K562 (cell line): Measurements from ENCODE around the gene RXFP1. TPM values are rescaled to one million over a fixed set of nuclear protein-coding genes. Genes with fewer than 3 reads are reported as not detected.

Source experiments
- ATAC-seq: fragments of 200-7000 bp; cut with Tn5 transposase; 3 replicates; pipeline ENCODE4 v1.9.1; 2020; ENCODE audit warnings: moderate library complexity
- BruUV-seq: library from RNA; stranded (reverse); fragments of 400-500 nt; replicated peaks from 2 replicates; lab custom pipeline; 2021; lab: Mats Ljungman, UMichigan
- CTCF ChIA-PET: fragments of 300-600 bp; formaldehyde crosslinking; extraction: SDS; loops from one replicate; lab custom pipeline; 2021; ENCODE audit warnings: low intra/inter-chr PET ratio; lab: Yijun Ruan, JAX
- POLR2A ChIA-PET: fragments of 300-600, 350-650 bp; sonication (Branson Sonifier 250); formaldehyde crosslinking; extraction: SDS; loops from one replicate; lab custom pipeline; 2021; ENCODE audit warnings: antibody characterized with exemption, inconsistent platforms; lab: Yijun Ruan, JAX
- DNase-seq, 4 experiments: peaks; one replicate each; pipeline versions ENCODE4 v3.0.0 to v3.0.0-alpha.2; 2011 to 2018; ENCODE audit warnings: low spot score in 3 of 4, mixed read lengths in 3 of 4; ENCODE audit errors: extremely low read depth in 1 of 4
- FAIRE-seq: peaks from 2 replicates; lab custom pipeline; 2011; peaks lifted over from hg19 to GRCh38; lab: Jason Lieb, UNC
- H2AFZ ChIP-seq: 2 replicates; pipeline ENCODE4 v1.6.0; 2011; ENCODE audit warnings: low read depth, low read length, control low read depth, inconsistent platforms
- H3K27ac ChIP-seq: fragments of 200-600 bp; 3 replicates; pipeline ENCODE4 v1.8.0; 2011; ENCODE audit warnings: low read depth, mild to moderate bottlenecking, control low read depth, inconsistent platforms, low read length, moderate library complexity, mixed read lengths; ENCODE audit errors: extremely low read depth
- H3K27me3 ChIP-seq, 2 experiments: fragments of 300-600 bp in 1 of 2; 2 replicates in 1 of 2; 3 replicates in 1 of 2; pipeline versions ENCODE4 v1.6.0 to v1.8.0; 2011; ENCODE audit warnings: inconsistent platforms in 2 of 2, low read length in 2 of 2, mild to moderate bottlenecking in 1 of 2, mixed read lengths in 1 of 2, moderate library complexity in 1 of 2; ENCODE audit not compliant: control insufficient read depth in 2 of 2, insufficient read depth in 2 of 2
- H3K36me3 ChIP-seq: fragments of 300-600 bp; 3 replicates; pipeline ENCODE4 v1.8.0; 2011; ENCODE audit warnings: mild to moderate bottlenecking, low read length, inconsistent platforms; ENCODE audit not compliant: control insufficient read depth, insufficient read depth
- H3K4me1 ChIP-seq, 2 experiments: fragments of 200-600 bp in 1 of 2; replicated peaks in 1 of 2; 2 replicates in 1 of 2; 3 replicates in 1 of 2; pipeline versions ENCODE4 v1.5.1 to v1.8.0; 2011; ENCODE audit warnings: inconsistent platforms in 2 of 2, low read length in 2 of 2, mild to moderate bottlenecking in 1 of 2, mixed read lengths in 1 of 2, moderate library complexity in 1 of 2; ENCODE audit not compliant: control insufficient read depth in 2 of 2, insufficient read depth in 2 of 2
- H3K4me2 ChIP-seq: 2 replicates; pipeline ENCODE4 v1.6.1; 2011; ENCODE audit warnings: low read length, control low read depth, inconsistent platforms, mixed read lengths; ENCODE audit not compliant: insufficient read depth
- H3K4me3 ChIP-seq: fragments of 200-600 bp; sonication (generic), shearing (Covaris generic); 2 replicates; pipeline ENCODE4 v1.5.1; 2016; ENCODE audit warnings: control low read depth, inconsistent platforms
- H3K79me2 ChIP-seq: fragments of 200-600 bp; 3 replicates; pipeline ENCODE4 v1.8.0; 2011; ENCODE audit warnings: low read length, inconsistent platforms; ENCODE audit not compliant: control insufficient read depth, insufficient read depth
- H3K9ac ChIP-seq, 2 experiments: 2 replicates each; pipeline versions ENCODE4 v1.6.0 to v1.6.1; 2011; ENCODE audit warnings: low read depth in 2 of 2, low read length in 2 of 2, control low read depth in 1 of 2, inconsistent platforms in 1 of 2, mild to moderate bottlenecking in 1 of 2, mixed read lengths in 1 of 2; ENCODE audit not compliant: insufficient read depth in 1 of 2
- H3K9me1 ChIP-seq: one replicate; pipeline ENCODE4 v1.6.0; 2011; ENCODE audit warnings: inconsistent platforms, mild to moderate bottlenecking, low read length, moderate library complexity; ENCODE audit not compliant: control insufficient read depth, insufficient read depth
- H3K9me3 ChIP-seq: replicated peaks from 2 replicates; pipeline ENCODE4 v1.5.1; 2011; ENCODE audit warnings: low read depth, low read length, inconsistent platforms; ENCODE audit not compliant: control insufficient read depth, insufficient read depth
- H4K20me1 ChIP-seq: replicated peaks from 2 replicates; pipeline ENCODE4 v1.6.1; 2011; ENCODE audit warnings: low read length, inconsistent platforms, mixed read lengths; ENCODE audit not compliant: control insufficient read depth, insufficient read depth
- ETV6 ChIP-seq, 3 experiments: fragments of 150-350 bp in 1 of 3; sonication (generic) in 1 of 3; formaldehyde crosslinking in 1 of 3; IDR thresholded peaks; 2 replicates each; pipeline versions ENCODE4 v1.6.1 to v1.8.0; 2014 to 2022; ENCODE audit warnings: borderline replicate concordance in 2 of 3, low read depth in 2 of 3, antibody characterized with exemption in 1 of 3, low read length in 1 of 3, mild to moderate bottlenecking in 1 of 3, missing genetic modification reagents in 1 of 3
- FOXA1 ChIP-seq: fragments of 450-650 bp; IDR thresholded peaks from 2 replicates; pipeline ENCODE4 v1.6.1; 2016; ENCODE audit warnings: mild to moderate bottlenecking, borderline replicate concordance
- MYC ChIP-seq, 2 experiments: fragments of 250-450 bp in 1 of 2; sonication (Bioruptor Pico) in 1 of 2; IDR thresholded peaks; 2 replicates each; pipeline versions ENCODE4 v1.5.1 to v1.6.1; 2012 to 2021; ENCODE audit warnings: low read depth in 2 of 2, borderline replicate concordance in 1 of 2, improper control_type of control experiment in 1 of 2, low read length in 1 of 2, mild to moderate bottlenecking in 1 of 2, moderate library complexity in 1 of 2
- POLR2AphosphoS5 ChIP-seq: IDR thresholded peaks from 2 replicates; pipeline ENCODE4 v1.6.1; 2011; ENCODE audit warnings: mild to moderate bottlenecking, low read depth, low read length, moderate library complexity; ENCODE audit not compliant: control insufficient read depth, insufficient read depth
- PTRF ChIP-seq: fragments of 450-650 bp; IDR thresholded peaks from 2 replicates; pipeline ENCODE4 v1.6.1; 2016; ENCODE audit warnings: mild to moderate bottlenecking, missing genetic modification characterization, missing compliant biosample characterization
- RFX1 ChIP-seq: fragments of 450-650 bp; IDR thresholded peaks from 2 replicates; pipeline ENCODE4 v1.6.1; 2016; ENCODE audit warnings: mild to moderate bottlenecking, moderate library complexity
- WGBS: fragments of 100-300 bp; shearing (Covaris generic); methylation state at CpG from one replicate; pipeline ENCODE4 v1.1.6; 2016; ENCODE audit warnings: low coverage, mixed read lengths; ENCODE audit not compliant: insufficient coverage; ENCODE audit errors: missing lambda C conversion rate; 5-methylcytosine and 5-hydroxymethylcytosine counted together
- in situ Hi-C: fragments of 300-500 bp; cut with MboI; formaldehyde crosslinking; loops from 4 replicates; pipeline ENCODE4 v1.15.0; 2018; ENCODE audit warnings: inconsistent platforms, mixed read lengths
- intact Hi-C: fragments of 100-400 bp; cut with micrococcal nuclease; formaldehyde crosslinking; loops from 2 replicates; pipeline ENCODE4 v1.14.2; 2022
- polyA plus RNA-seq, 8 experiments: library from polyadenylated mRNA; depleted of rRNA in 4 of 8; stranded (reverse) in 5 of 8; unstranded in 3 of 8; fragments of >200 nt; fragmentation: Nextera tagmentation in 2 of 8; fragmentation: Illumina TruSeq in 1 of 8; extraction: Ambion mirVana in 2 of 8; extraction: Trizol in 1 of 8; gene quantifications; 2 replicates each; pipeline versions ENCODE4 v1.2.1 to v1.2.3, GENCODE V29; 2011 to 2014; ENCODE audit warnings: inconsistent platforms in 1 of 8, missing spikeins in 1 of 8
- total RNA-seq, 7 experiments: library from RNA; depleted of rRNA in 6 of 7; stranded (reverse); fragments of >200 nt in 6 of 7; fragmentation: Illumina TruSeq in 2 of 7; extraction: Trizol in 2 of 7; gene quantifications; 2 replicates each; pipeline versions ENCODE4 v1.2.1 to v1.2.3, GENCODE V29; 2011 to 2021; ENCODE audit warnings: low replicate concordance in 1 of 7
- TF ChIP-seq, protein P1 (sequence below): sonication (generic); formaldehyde crosslinking; IDR thresholded peaks from 2 replicates; pipeline ENCODE4 v1.8.1; 2022; ENCODE audit warnings: missing genetic modification reagents
- TF ChIP-seq, protein P2 (sequence below): fragments of 250-450 bp; sonication (Bioruptor Pico); IDR thresholded peaks from 2 replicates; pipeline ENCODE4 v1.9.0; 2021; ENCODE audit warnings: mild to moderate bottlenecking, inconsistent platforms
- TF ChIP-seq, protein P3 (sequence below): fragments of 450-650 bp; formaldehyde crosslinking; IDR thresholded peaks from 2 replicates; pipeline ENCODE4 v1.4.0; 2020; ENCODE audit warnings: mild to moderate bottlenecking, mixed read lengths

Gene RXFP1
- total and polyA plus RNA-seq, 9 of the 15 experiments (the other 6 are each of a cell fraction or from before 2014, with no cell fraction given) = 0.03 to 0.06 (median 0.04) TPM; not detected in 6

DNA sequence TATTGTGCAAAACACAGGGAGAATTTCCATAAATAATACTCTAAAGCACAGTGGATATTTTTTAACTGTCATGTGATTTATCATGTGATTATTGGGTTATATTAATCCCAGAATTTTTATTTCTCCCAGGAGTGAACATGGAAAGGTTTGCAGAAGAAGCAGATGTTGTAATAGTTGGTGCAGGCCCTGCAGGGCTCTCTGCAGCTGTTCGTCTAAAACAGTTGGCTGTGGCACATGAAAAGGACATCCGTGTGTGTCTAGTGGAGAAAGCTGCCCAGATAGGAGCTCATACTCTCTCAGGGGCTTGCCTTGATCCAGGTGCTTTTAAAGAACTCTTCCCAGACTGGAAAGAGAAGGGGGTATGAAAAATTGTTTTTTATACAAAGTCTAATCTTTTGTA lies 160.4 kb downstream of the RXFP1 start:
- H3K9ac ChIP-seq = no peak overlapping the region
- no TSS peak for BruUV-seq
- no peak for ATAC-seq

DNA sequence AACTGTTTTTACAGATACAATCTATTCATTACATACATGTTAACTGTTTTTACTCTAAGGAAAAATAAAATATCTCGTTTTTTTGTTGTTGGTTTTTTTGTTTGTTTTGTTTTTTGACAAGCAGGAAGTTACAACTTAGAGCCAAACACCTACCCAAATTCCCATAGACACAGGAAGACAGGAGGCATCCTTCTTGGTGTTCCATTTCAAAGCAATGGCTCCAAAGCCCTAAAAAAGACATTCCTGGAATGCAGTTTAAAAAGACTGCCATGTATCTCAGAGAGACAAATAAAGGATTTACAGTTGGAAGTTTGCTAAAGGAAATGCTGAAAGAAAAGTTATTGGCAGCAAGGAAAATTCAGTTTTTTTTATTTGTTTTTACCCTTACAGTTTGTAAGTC lies 167.1 kb downstream of the RXFP1 start:
- WGBS = 28% methylated on average over 1 of the region's 1 CpG
- CTCF ChIA-PET = no interaction called here
- no peaks in the 10 kb centered on the region for H3K27me3 ChIP-seq
- TF ChIP-seq PTRF (no peak), RFX1 (no peak), POLR2AphosphoS5 (no peak), FOXA1 (no peak), ETV6 (IDR thresholded peaks at IDR 0.05; ENCODE audit: borderline replicate concordance in 1 of 2, low read depth in 2 of 2, low read length in 1 of 2) (no peak), ETV6 (CRISPR knock-in tag; IDR thresholded peaks at IDR 0.05; ENCODE audit: borderline replicate concordance) (no peak)
- TF ChIP-seq, protein P1, sequence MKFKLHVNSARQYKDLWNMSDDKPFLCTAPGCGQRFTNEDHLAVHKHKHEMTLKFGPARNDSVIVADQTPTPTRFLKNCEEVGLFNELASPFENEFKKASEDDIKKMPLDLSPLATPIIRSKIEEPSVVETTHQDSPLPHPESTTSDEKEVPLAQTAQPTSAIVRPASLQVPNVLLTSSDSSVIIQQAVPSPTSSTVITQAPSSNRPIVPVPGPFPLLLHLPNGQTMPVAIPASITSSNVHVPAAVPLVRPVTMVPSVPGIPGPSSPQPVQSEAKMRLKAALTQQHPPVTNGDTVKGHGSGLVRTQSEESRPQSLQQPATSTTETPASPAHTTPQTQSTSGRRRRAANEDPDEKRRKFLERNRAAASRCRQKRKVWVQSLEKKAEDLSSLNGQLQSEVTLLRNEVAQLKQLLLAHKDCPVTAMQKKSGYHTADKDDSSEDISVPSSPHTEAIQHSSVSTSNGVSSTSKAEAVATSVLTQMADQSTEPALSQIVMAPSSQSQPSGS (CRISPR knock-in tag) = no peak
- TF ChIP-seq, protein P2, sequence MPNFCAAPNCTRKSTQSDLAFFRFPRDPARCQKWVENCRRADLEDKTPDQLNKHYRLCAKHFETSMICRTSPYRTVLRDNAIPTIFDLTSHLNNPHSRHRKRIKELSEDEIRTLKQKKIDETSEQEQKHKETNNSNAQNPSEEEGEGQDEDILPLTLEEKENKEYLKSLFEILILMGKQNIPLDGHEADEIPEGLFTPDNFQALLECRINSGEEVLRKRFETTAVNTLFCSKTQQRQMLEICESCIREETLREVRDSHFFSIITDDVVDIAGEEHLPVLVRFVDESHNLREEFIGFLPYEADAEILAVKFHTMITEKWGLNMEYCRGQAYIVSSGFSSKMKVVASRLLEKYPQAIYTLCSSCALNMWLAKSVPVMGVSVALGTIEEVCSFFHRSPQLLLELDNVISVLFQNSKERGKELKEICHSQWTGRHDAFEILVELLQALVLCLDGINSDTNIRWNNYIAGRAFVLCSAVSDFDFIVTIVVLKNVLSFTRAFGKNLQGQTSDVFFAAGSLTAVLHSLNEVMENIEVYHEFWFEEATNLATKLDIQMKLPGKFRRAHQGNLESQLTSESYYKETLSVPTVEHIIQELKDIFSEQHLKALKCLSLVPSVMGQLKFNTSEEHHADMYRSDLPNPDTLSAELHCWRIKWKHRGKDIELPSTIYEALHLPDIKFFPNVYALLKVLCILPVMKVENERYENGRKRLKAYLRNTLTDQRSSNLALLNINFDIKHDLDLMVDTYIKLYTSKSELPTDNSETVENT (CRISPR knock-in tag) = no peak

More for the DNA sequence above, 160.4 kb downstream of the RXFP1 start:
- FAIRE-seq = no peak
- no peak for DNase-seq
- Histone ChIP-seq H4K20me1 (no peaks in the 10 kb centered on the region), H3K27ac (no peak overlapping the region), H3K9me3 (no peaks in the 10 kb centered on the region), H3K27me3 (no peaks in the 10 kb centered on the region), H3K9me1 (no peaks in the 10 kb centered on the region), H2AFZ (no peak overlapping the region), H3K79me2 (no peaks in the 10 kb centered on the region), H3K36me3 (no peaks in the 10 kb centered on the region), H3K4me1 (no peaks in the 10 kb centered on the region), H3K4me3 (no peak overlapping the region), H3K4me2 (no peak overlapping the region)
- no peak for TF ChIP-seq MYC (IDR thresholded peaks at IDR 0.05; ENCODE audit: low read depth, low read length)
- no peak for TF ChIP-seq MYC (CRISPR knock-in tag; IDR thresholded peaks at IDR 0.05; ENCODE audit: borderline replicate concordance, low read depth)
- TF ChIP-seq, protein P3, sequence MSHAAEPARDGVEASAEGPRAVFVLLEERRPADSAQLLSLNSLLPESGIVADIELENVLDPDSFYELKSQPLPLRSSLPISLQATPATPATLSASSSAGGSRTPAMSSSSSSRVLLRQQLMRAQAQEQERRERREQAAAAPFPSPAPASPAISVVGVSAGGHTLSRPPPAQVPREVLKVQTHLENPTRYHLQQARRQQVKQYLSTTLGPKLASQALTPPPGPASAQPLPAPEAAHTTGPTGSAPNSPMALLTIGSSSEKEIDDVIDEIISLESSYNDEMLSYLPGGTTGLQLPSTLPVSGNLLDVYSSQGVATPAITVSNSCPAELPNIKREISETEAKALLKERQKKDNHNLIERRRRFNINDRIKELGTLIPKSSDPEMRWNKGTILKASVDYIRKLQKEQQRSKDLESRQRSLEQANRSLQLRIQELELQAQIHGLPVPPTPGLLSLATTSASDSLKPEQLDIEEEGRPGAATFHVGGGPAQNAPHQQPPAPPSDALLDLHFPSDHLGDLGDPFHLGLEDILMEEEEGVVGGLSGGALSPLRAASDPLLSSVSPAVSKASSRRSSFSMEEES (CRISPR knock-in tag) = peak; percentile 3; the same call in 1 of the 2 replicates
- POLR2A ChIA-PET = no interaction called here
- CTCF ChIA-PET = no interaction called here
- in situ Hi-C loops (no loop called here), intact Hi-C loops (no loop called here)
- WGBS = 79% methylated on average over 2 of the region's 2 CpGs

More for the DNA sequence above, 167.1 kb downstream of the RXFP1 start:
- Histone ChIP-seq H4K20me1 (no peaks in the 10 kb centered on the region), H3K4me3 (no peak overlapping the region), H3K4me1 (no peaks in the 10 kb centered on the region), H3K9me1 (no peaks in the 10 kb centered on the region), H3K9me3 (no peaks in the 10 kb centered on the region), H3K79me2 (no peaks in the 10 kb centered on the region), H3K27ac (no peak overlapping the region), H3K9ac (no peak overlapping the region), H3K36me3 (no peaks in the 10 kb centered on the region), H2AFZ (no peak overlapping the region), H3K4me2 (no peak overlapping the region)
- POLR2A ChIA-PET = no interaction called here
- intact Hi-C loops = no loop called here
- no peak for DNase-seq
- in situ Hi-C loops = no loop called here
- no peak for ATAC-seq
- BruUV-seq = no TSS peak
- peak; percentile 44 for FAIRE-seq
